ENCODE data around the gene CRYAA. TPM values are rescaled to one million over a fixed set of nuclear protein-coding genes. Genes with fewer than 3 reads are reported as not detected.

The CRYAA gene
- total RNA-seq, 6 experiments from 2014 or later, result 0.80 to 17.2 (median 5.7) TPM; not detected in 2

GRCh38 chr21:43191521-43191920, 22.7 kb downstream of the CRYAA start:
- Histone ChIP-seq H3K4me3 (no peak overlapping the region), H3K36me3 (no peaks in the 10 kb centered on the region), H3K4me1 (no peaks in the 10 kb centered on the region), H3K27ac (no peak overlapping the region), H3K27me3 (no peaks in the 10 kb centered on the region), H3K9me3 (no peaks in the 10 kb centered on the region)
- DNase-seq (peak in 1 of 3 donors; percentile 16), ATAC-seq (no peak)
- intact Hi-C loops (cut with DNase I), result no loop called here
- TF ChIP-seq, protein P1, sequence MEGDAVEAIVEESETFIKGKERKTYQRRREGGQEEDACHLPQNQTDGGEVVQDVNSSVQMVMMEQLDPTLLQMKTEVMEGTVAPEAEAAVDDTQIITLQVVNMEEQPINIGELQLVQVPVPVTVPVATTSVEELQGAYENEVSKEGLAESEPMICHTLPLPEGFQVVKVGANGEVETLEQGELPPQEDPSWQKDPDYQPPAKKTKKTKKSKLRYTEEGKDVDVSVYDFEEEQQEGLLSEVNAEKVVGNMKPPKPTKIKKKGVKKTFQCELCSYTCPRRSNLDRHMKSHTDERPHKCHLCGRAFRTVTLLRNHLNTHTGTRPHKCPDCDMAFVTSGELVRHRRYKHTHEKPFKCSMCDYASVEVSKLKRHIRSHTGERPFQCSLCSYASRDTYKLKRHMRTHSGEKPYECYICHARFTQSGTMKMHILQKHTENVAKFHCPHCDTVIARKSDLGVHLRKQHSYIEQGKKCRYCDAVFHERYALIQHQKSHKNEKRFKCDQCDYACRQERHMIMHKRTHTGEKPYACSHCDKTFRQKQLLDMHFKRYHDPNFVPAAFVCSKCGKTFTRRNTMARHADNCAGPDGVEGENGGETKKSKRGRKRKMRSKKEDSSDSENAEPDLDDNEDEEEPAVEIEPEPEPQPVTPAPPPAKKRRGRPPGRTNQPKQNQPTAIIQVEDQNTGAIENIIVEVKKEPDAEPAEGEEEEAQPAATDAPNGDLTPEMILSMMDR (IDR thresholded peaks at IDR 0.05), result no peak
- no peak for TF ChIP-seq POLR2A (IDR thresholded peaks at IDR 0.05)
- WGBS (ENCODE audit: insufficient coverage, low coverage, low lambda C conversion rate, missing lambda C conversion rate), result 79% methylated on average over 7 of the region's 10 CpGs

- Histone ChIP-seq H3K4me3 (no peak overlapping the region), H3K27me3 (no peaks in the 10 kb centered on the region), H3K4me1 (no peaks in the 10 kb centered on the region), H3K9me3 (no peaks in the 10 kb centered on the region), H3K27ac (no peak overlapping the region), H3K36me3 (no peaks in the 10 kb centered on the region)
- 88% methylated on average over 7 of the region's 7 CpGs for WGBS (ENCODE audit: insufficient coverage, low coverage, low lambda C conversion rate, missing lambda C conversion rate)
- intact Hi-C loops (cut with DNase I), result no loop called here
- peak in 1 of 3 donors; percentile 5 for DNase-seq
- TF ChIP-seq, protein P1 (IDR thresholded peaks at IDR 0.05), result no peak
- no peak for TF ChIP-seq POLR2A (IDR thresholded peaks at IDR 0.05)
- no peak for ATAC-seq
Measured at GRCh38 chr21:43191971-43192370, 23.2 kb downstream of the CRYAA start.

DNA sequence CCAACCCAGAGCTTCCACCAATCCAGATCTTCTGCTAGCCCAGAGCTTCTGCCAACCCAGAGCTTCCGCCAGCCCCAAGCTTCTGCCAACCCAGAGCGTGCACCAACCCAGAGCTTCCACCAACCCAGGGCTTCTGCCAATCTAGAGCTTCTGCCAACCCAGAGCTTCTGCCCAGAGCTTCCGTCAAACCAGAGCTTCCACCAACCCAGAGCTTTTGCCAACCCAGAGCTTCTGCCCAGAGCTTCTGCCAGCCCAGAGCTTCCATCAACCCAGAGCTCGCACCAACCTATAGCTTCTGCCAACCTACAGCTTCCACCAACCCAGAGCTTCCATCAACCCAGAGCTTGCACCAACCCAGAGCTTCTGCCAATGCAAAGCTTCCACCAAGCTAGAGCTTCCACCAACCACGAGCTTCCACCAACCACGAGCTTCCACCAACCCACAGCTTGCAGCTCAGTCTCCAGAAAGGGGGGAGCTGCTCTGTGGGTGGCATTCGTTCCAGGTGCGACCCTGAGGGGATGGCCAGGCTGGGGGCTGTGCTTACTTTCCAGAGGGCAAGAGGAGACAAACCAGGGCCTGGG, 23.8 kb downstream of the CRYAA start:
- Histone ChIP-seq H3K36me3 (no peaks in the 10 kb centered on the region), H3K27me3 (no peaks in the 10 kb centered on the region), H3K4me1 (no peaks in the 10 kb centered on the region), H3K27ac (no peak overlapping the region), H3K4me3 (no peak overlapping the region), H3K9me3 (no peaks in the 10 kb centered on the region)
- intact Hi-C loops (cut with DNase I), result no loop called here
- no peak for TF ChIP-seq POLR2A (IDR thresholded peaks at IDR 0.05)
- TF ChIP-seq, protein P1 (IDR thresholded peaks at IDR 0.05), result no peak
- whole genome bisulfite sequencing (ENCODE audit: insufficient coverage, low coverage, low lambda C conversion rate, missing lambda C conversion rate), result 93% methylated on average over 5 of the region's 8 CpGs
- peak in 2 of 3 donors; percentile 17 to 40 for DNase-seq
- ATAC-seq, result no peak

GRCh38 chr21:43193088-43193650, 24.4 kb downstream of the CRYAA start:
- no peaks in the 10 kb centered on the region for H3K4me1 ChIP-seq
- H3K4me3 ChIP-seq, result no peak overlapping the region
- TF ChIP-seq POLR2A (IDR thresholded peaks at IDR 0.05), result no peak
- TF ChIP-seq, protein P1 (IDR thresholded peaks at IDR 0.05), result no peak
- WGBS (ENCODE audit: insufficient coverage, low coverage, low lambda C conversion rate, missing lambda C conversion rate), result 93% methylated on average over 2 of the region's 11 CpGs
- peak overlapping the region in 1 of 3 donors; percentile 22 for H3K27ac ChIP-seq
- no peak for ATAC-seq
- intact Hi-C loops (cut with DNase I), result no loop called here
- H3K36me3 ChIP-seq, result no peaks in the 10 kb centered on the region
- H3K9me3 ChIP-seq, result no peaks in the 10 kb centered on the region
- DNase-seq, result no peak
- H3K27me3 ChIP-seq, result no peaks in the 10 kb centered on the region
